Neural cell (in vitro differentiated cells): ENCODE data around the gene GARIN5A. TPM values are rescaled to one million over a fixed set of nuclear protein-coding genes. Genes with fewer than 3 reads are reported as not detected.

Experiments used
- H2AFZ ChIP-seq: fragments of 200-600, 300-800 bp; sonication (generic), shearing (Covaris generic); 2 replicates; pipeline ENCODE4 v1.6.0; 2014; ENCODE audit warnings: low read depth, mild to moderate bottlenecking, antibody characterized with exemption, low read length, moderate library complexity
- H3F3A ChIP-seq: fragments of 200-600 bp; shearing (Covaris generic); 2 replicates; pipeline ENCODE4 v1.6.1; 2016; ENCODE audit warnings: mild to moderate bottlenecking, moderate library complexity, mixed read lengths, antibody characterized with exemption, low read length; ENCODE audit not compliant: insufficient read depth, poor library complexity, severe bottlenecking
- H3K27ac ChIP-seq: fragments of 200-600, 300-800 bp; sonication (generic), shearing (Covaris generic); 2 replicates; pipeline ENCODE4 v1.5.1; 2014; ENCODE audit warnings: mild to moderate bottlenecking, low read length, moderate library complexity
- H3K27me3 ChIP-seq: fragments of 300-800, 200-600 bp; sonication (generic), shearing (Covaris generic); 2 replicates; pipeline ENCODE4 v1.6.0; 2014; ENCODE audit warnings: mild to moderate bottlenecking, low read depth, low read length, moderate library complexity; ENCODE audit not compliant: insufficient read depth
- H3K36me3 ChIP-seq: fragments of 300-800, 200-600 bp; sonication (generic), shearing (Covaris generic); 2 replicates; pipeline ENCODE4 v1.5.1; 2014; ENCODE audit warnings: mild to moderate bottlenecking, antibody characterized with exemption, low read length, moderate library complexity; ENCODE audit not compliant: insufficient read depth
- H3K4me2 ChIP-seq: fragments of 300-800, 200-600 bp; sonication (generic), shearing (Covaris generic); 2 replicates; pipeline ENCODE4 v1.6.0; 2014; ENCODE audit warnings: mild to moderate bottlenecking, low read length
- H3K4me3 ChIP-seq: fragments of 300-800, 200-600 bp; sonication (generic), shearing (Covaris generic); 2 replicates; pipeline ENCODE4 v1.5.1; 2014; ENCODE audit warnings: mild to moderate bottlenecking, low read length, moderate library complexity
- H3K79me2 ChIP-seq: fragments of 200-600 bp; shearing (Covaris generic); replicated peaks from 2 replicates; pipeline ENCODE4 v1.6.0; 2014; ENCODE audit warnings: mild to moderate bottlenecking, low read length, moderate library complexity; ENCODE audit not compliant: insufficient read depth
- H3K9ac ChIP-seq: fragments of 300-800, 200-600 bp; sonication (generic), shearing (Covaris generic); 2 replicates; pipeline ENCODE4 v1.6.1; 2016; ENCODE audit warnings: mild to moderate bottlenecking, low read length, mixed read lengths
- H3K9me2 ChIP-seq: fragments of 200-600 bp; shearing (Covaris generic); 2 replicates; pipeline ENCODE4 v1.6.1; 2016; ENCODE audit warnings: mild to moderate bottlenecking, low read length, mixed read lengths; ENCODE audit not compliant: insufficient read depth
- H3K9me3 ChIP-seq: fragments of 200-600, 300-800 bp; sonication (generic), shearing (Covaris generic); 2 replicates; pipeline ENCODE4 v1.6.1; 2016; ENCODE audit warnings: mild to moderate bottlenecking, mixed run types, low read length, moderate library complexity, mixed read lengths
- H4K20me1 ChIP-seq: fragments of 200-600 bp; shearing (Covaris generic); 2 replicates; pipeline ENCODE4 v1.6.1; 2016; ENCODE audit warnings: mild to moderate bottlenecking, mixed run types; ENCODE audit not compliant: insufficient read depth
- CTCF ChIP-seq: fragments of 450-650 bp; IDR thresholded peaks from 2 replicates; pipeline ENCODE4 v1.5.1; 2014; ENCODE audit warnings: antibody characterized with exemption, mild to moderate bottlenecking, moderate library complexity; ENCODE audit not compliant: poor library complexity, severe bottlenecking
- EP300 ChIP-seq: fragments of 450-650 bp; conservative IDR thresholded peaks from 2 replicates; pipeline ENCODE4 v1.6.1; 2014; ENCODE audit warnings: antibody characterized with exemption, mild to moderate bottlenecking, moderate library complexity; ENCODE audit not compliant: poor library complexity, severe bottlenecking
- EZH2 ChIP-seq: fragments of 200-600, 300-800 bp; shearing (Covaris generic), sonication (generic); IDR thresholded peaks from 2 replicates; pipeline ENCODE4 v1.6.1; 2014; ENCODE audit warnings: antibody characterized with exemption, low read length, borderline replicate concordance, mild to moderate bottlenecking; ENCODE audit not compliant: insufficient read depth, poor library complexity, severe bottlenecking
- MXI1 ChIP-seq: fragments of 450-650 bp; conservative IDR thresholded peaks from 2 replicates; pipeline ENCODE4 v1.6.1; 2014; ENCODE audit warnings: antibody characterized with exemption, mild to moderate bottlenecking; ENCODE audit not compliant: poor library complexity, severe bottlenecking
- POLR2AphosphoS5 ChIP-seq: IDR thresholded peaks from 2 replicates; pipeline ENCODE4 v1.6.1; 2012
- RAD21 ChIP-seq: fragments of 450-650 bp; conservative IDR thresholded peaks from 2 replicates; pipeline ENCODE4 v1.6.1; 2014; ENCODE audit warnings: antibody characterized with exemption, mild to moderate bottlenecking, moderate library complexity
- REST ChIP-seq: IDR thresholded peaks from 2 replicates; pipeline ENCODE4 v1.6.1; 2012; ENCODE audit warnings: borderline replicate concordance
- SMC3 ChIP-seq: fragments of 450-650 bp; conservative IDR thresholded peaks from 2 replicates; pipeline ENCODE4 v1.6.1; 2014; ENCODE audit warnings: antibody characterized with exemption, mild to moderate bottlenecking, moderate library complexity; ENCODE audit not compliant: poor library complexity
- TAF1 ChIP-seq: IDR thresholded peaks from 2 replicates; pipeline ENCODE4 v1.6.1; 2012; ENCODE audit warnings: low read depth
- polyA plus RNA-seq: library from polyadenylated mRNA; depleted of rRNA; stranded (reverse); fragments of >200 nt; gene quantifications from 2 replicates; pipeline ENCODE4 v1.2.3, GENCODE V29; 2014

The GARIN5A gene
- polyA plus RNA-seq, 1 donor from 2014 or later: 3.3 TPM

- Histone ChIP-seq H3K27me3 (no peaks in the 10 kb centered on the region), H3K79me2 (no peaks in the 10 kb centered on the region), H3K36me3 (peaks cover 10% of the 10 kb centered on the region), H2AFZ (no peak overlapping the region), H3F3A (no peaks in the 10 kb centered on the region), H3K9me3 (peaks cover 5% of the 10 kb centered on the region), H3K4me3 (no peak overlapping the region), H3K9me2 (no peaks in the 10 kb centered on the region), H3K27ac (no peak overlapping the region), H3K9ac (no peak overlapping the region), H3K4me2 (no peak overlapping the region), H4K20me1 (no peaks in the 10 kb centered on the region)
- no peak for TF ChIP-seq SMC3
- no peak for TF ChIP-seq EP300
- TF ChIP-seq REST: no peak
- TF ChIP-seq TAF1: no peak
- no peak for TF ChIP-seq POLR2AphosphoS5
- no peak for TF ChIP-seq EZH2
- no peak for TF ChIP-seq CTCF
- TF ChIP-seq RAD21: no peak
- TF ChIP-seq MXI1: no peak
Observed at GRCh38 chr19:50516964-50517703, 40.5 kb upstream of the GARIN5A start.

- no peak overlapping the region for H3K4me2 ChIP-seq
- H3F3A ChIP-seq: no peaks in the 10 kb centered on the region
- H3K9me2 ChIP-seq: no peaks in the 10 kb centered on the region
- no peak overlapping the region for H3K4me3 ChIP-seq
- H3K36me3 ChIP-seq: peaks cover 10% of the 10 kb centered on the region
- no peak overlapping the region for H3K27ac ChIP-seq
- TF ChIP-seq CTCF: no peak
- no peak for TF ChIP-seq POLR2AphosphoS5
- TF ChIP-seq REST: no peak
- no peak for TF ChIP-seq RAD21
- TF ChIP-seq EP300: no peak
- no peaks in the 10 kb centered on the region for H3K79me2 ChIP-seq
- no peaks in the 10 kb centered on the region for H4K20me1 ChIP-seq
- H2AFZ ChIP-seq: no peak overlapping the region
- peaks cover 5% of the 10 kb centered on the region for H3K9me3 ChIP-seq
- no peaks in the 10 kb centered on the region for H3K27me3 ChIP-seq
- H3K9ac ChIP-seq: no peak overlapping the region
Observed at GRCh38 chr19:50516456-50516855, 39.8 kb upstream of the GARIN5A start.
